Activated CD8-positive, alpha-beta memory T cell treated with anti-CD3 and anti-CD28 coated beads for 4 hours (primary cell): ENCODE data around the gene EME2.
"Not testable (repeated sequence)": the region's sequence is repeated elsewhere in the genome, so short reads cannot be mapped to it uniquely, and the experiment has no call there.

Experiments used
- DNase-seq, 2 donors: peaks; one replicate each; pipeline ENCODE4 v3.0.0-alpha.2; 2020; ENCODE audit warnings: low read depth in 2 of 2

Gene EME2

GRCh38 chr16:1791256-1791942 is 18.8 kb downstream of the EME2 start:
- no peak for DNase-seq

- no peak for DNase-seq
Measured at GRCh38 chr16:1791943-1792812, 19.6 kb downstream of the EME2 start.

GRCh38 chr16:1792836-1793577 is 20.4 kb downstream of the EME2 start:
- DNase-seq: no peak

GRCh38 chr16:1793578-1794220 is 21.1 kb downstream of the EME2 start, which contains the start of gene IGFALS:
TSS of gene IGFALS (minus strand) at chr16:1793705. CDS start at chr16:1793652, 53 bp downstream.
- DNase-seq: no peak

- DNase-seq: no peak
Measured at GRCh38 chr16:1794221-1794871, 21.7 kb downstream of the EME2 start.

GRCh38 chr16:1794908-1795666 is 22.5 kb downstream of the EME2 start:
- DNase-seq: no peak

GRCh38 chr16:1799263-1799662 is 26.7 kb downstream of the EME2 start:
- not testable (repeated sequence) for DNase-seq

GRCh38 chr16:1800701-1801100 is 28.1 kb downstream of the EME2 start:
- DNase-seq: no peak

- no peak for DNase-seq
Measured at GRCh38 chr16:1807626-1808025, 35.0 kb downstream of the EME2 start.

GRCh38 chr16:1808691-1809090 is 36.1 kb downstream of the EME2 start:
- DNase-seq: no peak

GRCh38 chr16:1809281-1809801 is 36.7 kb downstream of the EME2 start:
- DNase-seq: no peak

GRCh38 chr16:1810106-1810505 is 37.5 kb downstream of the EME2 start:
- no peak for DNase-seq

GRCh38 chr16:1810536-1810935 is 37.9 kb downstream of the EME2 start:
- DNase-seq: no peak

- DNase-seq: no peak
Measured at GRCh38 chr16:1812732-1813163, 40.1 kb downstream of the EME2 start.

GRCh38 chr16:1815461-1815860 is 42.9 kb downstream of the EME2 start:
- DNase-seq: no peak

- no peak for DNase-seq
Measured at GRCh38 chr16:1816396-1817275, 44.0 kb downstream of the EME2 start.

GRCh38 chr16:1817276-1817589 is 44.6 kb downstream of the EME2 start:
- DNase-seq: no peak

GRCh38 chr16:1817716-1818115 is 45.1 kb downstream of the EME2 start:
- DNase-seq: no peak

GRCh38 chr16:1818204-1818872 is 45.7 kb downstream of the EME2 start:
- no peak for DNase-seq
